Bone marrow (tissue), 2 donors: ENCODE results near the gene PIR.

Experiments used
- DNase-seq, 2 donors: peaks; one replicate each; lab custom pipeline; 2025; lab: John Stamatoyannopoulos, UW

PIR gene

GRCh38 chrX:15483891-15484290 lies 9.2 kb downstream of the PIR start:
- DNase-seq: no peak

- no peak for DNase-seq
These were observed 17.6 kb downstream of the PIR start for GRCh38 chrX:15475486-15475885.

GRCh38 chrX:15475021-15475420 lies 18.1 kb downstream of the PIR start:
- DNase-seq: no peak

GRCh38 chrX:15474028-15474427 lies 19.1 kb downstream of the PIR start:
- no peak for DNase-seq

GRCh38 chrX:15472531-15472930 lies 20.6 kb downstream of the PIR start:
- no peak for DNase-seq

GRCh38 chrX:15471028-15471427 lies 22.1 kb downstream of the PIR start:
- peak; percentile 0 to 9 for DNase-seq

- no peak for DNase-seq
These were observed 23.5 kb downstream of the PIR start for GRCh38 chrX:15469613-15470012.

GRCh38 chrX:15468036-15468435 lies 25.1 kb downstream of the PIR start:
- no peak for DNase-seq

- DNase-seq: no peak
These were observed 27.1 kb downstream of the PIR start for GRCh38 chrX:15465896-15466651.

GRCh38 chrX:15465347-15465746 lies 27.8 kb downstream of the PIR start:
- no peak for DNase-seq

- no peak for DNase-seq
These were observed 28.4 kb downstream of the PIR start for GRCh38 chrX:15464704-15465103.

GRCh38 chrX:15451913-15452312 lies 41.2 kb downstream of the PIR start:
- DNase-seq: no peak

GRCh38 chrX:15448010-15448639 lies 45.0 kb downstream of the PIR start:
- DNase-seq: no peak

- DNase-seq: no peak
These were observed 51.7 kb downstream of the PIR start for GRCh38 chrX:15441464-15441863.

GRCh38 chrX:15438332-15438731 lies 54.8 kb downstream of the PIR start:
- DNase-seq: no peak

GRCh38 chrX:15437724-15438123 lies 55.4 kb downstream of the PIR start:
- no peak for DNase-seq

GRCh38 chrX:15435836-15436619 lies 57.1 kb downstream of the PIR start:
- DNase-seq: no peak

GRCh38 chrX:15434205-15434604 lies 58.9 kb downstream of the PIR start:
- DNase-seq: no peak

GRCh38 chrX:15430584-15430983 lies 62.5 kb downstream of the PIR start:
- DNase-seq: no peak

- DNase-seq: no peak
These were observed 63.1 kb downstream of the PIR start for GRCh38 chrX:15430076-15430475.

- DNase-seq: no peak
These were observed 68.1 kb downstream of the PIR start for GRCh38 chrX:15425024-15425423.

- DNase-seq: no peak
These were observed 74.4 kb downstream of the PIR start for GRCh38 chrX:15418707-15419181.
